NOMO-1 treated with dmso at 0.1 percent for 144 hours (cell line): ENCODE results near the gene CCDC91.

ENCODE experiments used
- DNase-seq: peaks from one replicate; lab custom pipeline; 2025; ENCODE audit not compliant: unreplicated experiment; lab: John Stamatoyannopoulos, UW

The CCDC91 gene

DNA sequence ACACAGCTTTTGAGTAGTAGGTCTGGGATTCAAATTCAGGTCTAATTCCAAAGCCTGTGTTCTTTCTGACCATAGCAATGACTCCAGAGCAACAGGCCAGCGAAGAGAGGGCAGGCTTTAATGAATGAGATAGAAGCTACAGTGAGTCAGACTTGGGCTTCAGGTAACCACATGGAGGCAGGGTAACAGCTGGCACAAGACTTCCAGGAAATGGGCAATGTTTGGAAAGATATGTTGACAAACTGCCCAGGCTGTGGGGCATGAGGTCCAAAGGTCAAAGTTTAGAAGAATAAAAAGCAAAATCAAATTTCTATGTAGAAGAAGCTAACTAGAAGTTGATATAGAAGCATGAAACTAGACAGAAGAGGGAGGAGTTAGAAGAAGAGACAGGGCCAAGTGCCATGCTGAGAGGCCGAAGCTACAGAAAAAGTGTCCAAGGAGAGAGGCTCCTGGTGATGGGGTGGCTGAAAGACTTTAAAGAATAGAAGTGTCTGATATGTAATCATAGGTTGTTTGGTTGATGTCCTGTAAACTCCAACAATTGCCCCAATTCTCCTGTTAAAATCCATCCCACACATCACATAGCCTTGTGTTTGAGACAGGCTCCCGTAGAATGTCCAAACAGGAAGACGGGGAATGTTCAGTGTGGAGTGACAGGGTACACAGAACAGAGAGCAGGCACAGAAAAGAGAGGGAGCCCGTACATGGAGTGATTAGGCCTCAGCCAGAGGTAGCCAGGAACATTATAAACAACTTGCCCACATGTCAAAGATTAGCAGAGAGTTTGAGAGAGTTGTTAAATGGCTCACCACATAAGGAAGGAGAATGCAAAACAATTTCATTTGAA is 384.7 kb downstream of the CCDC91 start:
- DNase-seq, result no peak

DNA sequence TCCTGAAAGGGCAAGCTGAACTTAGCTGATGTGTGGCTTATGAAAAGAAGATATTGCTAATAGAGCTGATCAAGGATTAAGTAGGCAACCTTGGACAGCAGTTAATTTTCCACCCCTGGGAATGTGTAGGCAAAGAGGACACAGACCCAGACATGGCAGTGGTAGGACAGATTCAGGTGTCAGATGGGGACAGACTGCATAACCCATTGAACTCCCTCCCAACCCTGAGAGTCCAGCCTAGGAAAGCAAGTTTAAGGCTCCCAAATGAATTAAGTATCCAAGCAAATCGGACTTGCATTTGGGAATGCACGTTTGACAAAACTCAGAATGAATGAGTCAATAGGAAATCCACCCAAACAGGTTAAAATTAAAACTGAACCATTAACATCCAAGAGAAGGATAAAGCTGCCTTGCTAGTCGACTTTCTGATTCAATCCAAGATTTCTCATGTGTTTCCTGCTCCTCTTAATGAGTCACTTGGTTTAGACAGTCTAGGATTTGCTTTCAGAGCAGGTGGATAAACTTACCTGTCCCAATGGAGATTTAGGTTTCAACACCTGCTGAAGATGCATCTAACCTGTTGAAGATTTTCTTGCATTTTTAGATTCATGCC is 385.4 kb downstream of the CCDC91 start:
- no peak for DNase-seq

DNA sequence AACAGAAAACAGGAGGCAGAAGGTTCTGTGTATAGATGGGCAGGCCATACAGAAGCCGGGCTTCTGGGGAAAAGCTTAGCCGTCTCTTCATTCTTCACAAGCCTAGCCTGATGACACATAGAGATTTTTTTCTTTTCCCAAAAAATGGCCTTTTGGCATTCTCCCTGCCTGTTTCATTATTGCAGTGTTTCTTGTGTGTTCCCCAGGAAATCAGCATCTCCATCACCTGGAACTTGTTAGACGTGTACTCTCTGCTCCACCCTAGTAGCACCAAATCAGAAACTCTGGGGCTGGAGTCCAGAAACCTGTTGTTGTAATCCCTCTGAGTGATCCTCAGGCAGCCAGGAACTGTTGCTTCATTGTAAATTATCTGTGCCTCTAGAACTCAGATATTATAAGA is 388.1 kb downstream of the CCDC91 start:
- no peak for DNase-seq

DNA sequence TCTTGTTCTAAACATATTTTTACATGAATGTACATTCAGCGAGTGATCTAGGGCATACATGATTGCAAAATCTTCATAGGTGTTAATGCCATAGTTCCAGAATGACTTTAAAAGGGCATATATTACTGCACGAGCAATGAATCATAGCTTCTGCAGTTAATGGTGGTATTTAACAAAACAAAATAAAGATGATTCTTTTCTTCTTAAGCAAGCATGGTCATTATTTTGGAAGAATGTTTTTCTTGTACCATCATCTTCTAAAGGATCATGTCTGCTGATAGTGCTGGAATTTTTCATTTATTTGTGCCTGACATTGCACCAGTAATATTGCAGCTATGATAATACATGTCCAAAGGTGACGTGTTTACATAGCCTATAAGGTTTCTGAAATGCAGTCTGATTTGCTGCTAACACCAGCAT is 388.6 kb downstream of the CCDC91 start:
- DNase-seq, result no peak

DNA sequence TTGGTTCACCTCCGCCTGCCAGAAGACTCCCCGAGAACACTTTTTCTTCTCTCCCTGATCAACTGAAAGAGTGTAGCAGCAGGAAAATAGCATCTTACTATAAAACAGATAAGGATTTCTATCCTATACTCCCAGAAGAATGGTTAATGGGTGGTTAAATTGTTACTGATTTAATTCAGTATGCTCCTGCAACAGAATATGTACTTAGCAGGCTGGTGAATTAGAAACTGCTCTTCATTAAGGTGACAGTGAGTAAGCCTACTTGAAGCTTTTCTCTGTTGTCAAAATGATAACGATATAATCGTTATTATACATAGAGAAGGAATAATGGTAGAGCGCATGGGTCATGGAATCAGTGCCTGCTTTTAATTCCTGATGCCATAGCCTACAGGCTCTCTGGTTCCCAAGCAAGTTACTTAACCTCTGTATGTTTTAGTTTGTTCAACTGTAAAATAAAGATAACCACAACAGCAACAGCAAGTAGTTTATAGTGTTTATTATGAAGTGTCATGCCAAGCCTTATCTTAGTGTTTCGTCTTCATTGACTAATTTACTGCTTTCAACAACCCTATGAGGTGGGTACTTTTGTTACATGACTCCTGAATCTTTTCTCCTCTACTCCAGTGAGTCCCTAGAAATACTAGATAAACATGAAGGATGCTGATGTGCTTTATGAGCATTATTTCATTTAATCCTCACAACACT is 392.6 kb downstream of the CCDC91 start:
- no peak for DNase-seq

DNA sequence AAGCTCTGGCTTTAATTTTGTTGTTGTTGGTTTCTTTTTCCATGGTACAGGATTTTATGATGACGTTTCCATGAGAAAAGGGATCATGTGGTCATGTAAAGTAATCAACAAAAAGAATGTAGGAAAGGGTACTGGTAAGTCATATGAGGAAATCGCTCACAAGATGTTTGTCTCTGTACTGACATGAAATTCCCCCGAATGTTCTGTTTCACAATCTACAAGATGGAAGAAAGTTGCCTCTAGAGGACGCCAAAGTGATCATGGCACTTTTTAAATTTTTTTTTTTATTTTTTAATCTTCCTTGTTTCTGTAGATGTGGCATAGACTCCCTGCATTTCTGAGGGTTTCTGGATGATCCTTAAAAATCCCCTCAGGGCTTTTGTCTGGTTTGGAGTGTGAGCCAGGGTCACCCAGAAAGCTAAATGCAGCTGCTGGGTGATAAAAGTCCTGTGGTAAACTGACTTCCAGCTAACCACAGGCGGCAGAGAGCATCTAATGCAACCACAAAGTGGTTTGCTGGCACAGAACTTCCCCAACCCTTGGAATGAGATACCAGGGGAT is 393.5 kb downstream of the CCDC91 start:
- peak; percentile 46 for DNase-seq

DNA sequence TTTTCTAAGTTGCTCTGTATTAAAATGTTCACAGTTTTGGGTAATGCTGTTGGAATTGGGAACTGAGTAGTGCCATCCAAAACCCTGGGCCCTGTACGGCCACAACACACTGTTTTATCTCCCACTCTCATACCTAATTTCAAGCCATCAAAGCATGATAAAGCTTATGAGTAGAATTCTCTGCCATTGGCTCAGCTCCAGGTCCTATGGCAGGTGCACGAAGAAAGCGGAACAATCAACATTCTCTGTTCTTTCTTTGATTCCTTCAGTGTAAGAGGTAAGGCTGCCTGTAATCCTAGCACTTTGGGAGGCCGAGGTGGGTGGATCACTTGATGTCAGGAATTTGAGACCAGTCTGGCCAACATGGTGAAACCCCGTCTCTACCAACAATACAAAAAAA is 394.9 kb downstream of the CCDC91 start:
- no peak for DNase-seq

DNA sequence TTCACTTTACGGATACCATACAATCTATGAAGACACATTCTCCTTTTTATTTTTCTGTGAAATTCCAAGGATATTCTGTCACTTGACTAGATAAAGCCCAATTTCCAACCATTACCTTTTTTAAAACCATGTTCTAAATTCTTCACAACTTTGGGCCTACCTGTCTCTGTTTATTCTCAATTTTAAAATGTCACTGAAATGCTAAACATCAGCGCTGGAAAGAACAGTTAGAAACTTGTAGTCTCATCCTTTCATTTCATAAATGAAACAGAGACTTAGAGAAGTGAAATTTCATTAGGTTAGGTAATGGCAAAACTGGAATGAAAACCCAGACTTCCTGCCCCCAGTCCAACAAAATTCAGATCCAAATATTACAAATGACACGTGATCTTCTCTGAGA is 396.2 kb downstream of the CCDC91 start:
- DNase-seq, result no peak

DNA sequence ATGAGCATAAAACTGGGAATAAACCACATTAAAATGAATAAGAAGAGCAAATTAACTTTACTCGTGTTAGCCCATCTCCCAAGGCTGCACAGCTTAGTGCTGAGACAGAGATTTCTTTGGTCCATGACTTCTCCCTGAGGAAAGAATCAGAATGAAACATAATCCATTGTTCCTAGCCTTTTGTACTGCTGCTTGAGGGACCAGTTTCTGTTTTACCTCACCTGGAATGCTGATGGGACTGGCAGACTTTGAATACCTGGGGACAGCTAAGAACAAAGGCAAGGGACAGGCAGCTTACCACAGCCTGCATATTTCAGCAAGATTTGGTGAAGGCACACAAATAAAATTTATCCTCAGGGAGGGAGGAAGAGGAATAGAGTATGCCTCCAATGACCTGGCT is 401.6 kb downstream of the CCDC91 start:
- DNase-seq, result no peak
